Brain microvascular endothelial cell (primary cell): ENCODE results near the gene NRARP.

ENCODE experiments used
- DNase-seq: peaks from one replicate; pipeline ENCODE4 v3.0.0-alpha.2; 2020
- H3K27ac ChIP-seq: fragments of 250-450 bp; sonication (Bioruptor Pico); 2 replicates; pipeline ENCODE4 v1.5.1; 2020; ENCODE audit warnings: mild to moderate bottlenecking, moderate library complexity
- H3K27me3 ChIP-seq: fragments of 250-450 bp; sonication (Bioruptor Pico); replicated peaks from 2 replicates; pipeline ENCODE4 v1.5.1; 2020; ENCODE audit warnings: mild to moderate bottlenecking
- H3K36me3 ChIP-seq: fragments of 250-450 bp; sonication (Bioruptor Pico); replicated peaks from 2 replicates; pipeline ENCODE4 v1.5.1; 2020; ENCODE audit warnings: mild to moderate bottlenecking
- H3K4me3 ChIP-seq: 2 replicates; pipeline ENCODE4 v1.5.1; 2011; ENCODE audit warnings: low read depth, mild to moderate bottlenecking, control low read depth, low read length, moderate library complexity
- CTCF ChIP-seq: IDR thresholded peaks from 2 replicates; pipeline ENCODE4 v1.5.1; 2011; ENCODE audit warnings: low read depth, mild to moderate bottlenecking, moderate library complexity, low read length, control low read depth, inconsistent platforms; ENCODE audit errors: missing control alignments
- in situ Hi-C: cut with HindIII; loops from 2 replicates; pipeline ENCODE4 v1.10.0; 2017; ENCODE audit warnings: low sequenced_read_pairs, low pct_ligation_motif_present

Gene NRARP

GRCh38 chr9:137315581-137316011 is 13.5 kb upstream of the NRARP start:
- no peak for DNase-seq
- in situ Hi-C loops = no loop called here
- no peak overlapping the region for H3K4me3 ChIP-seq
- H3K27ac ChIP-seq = no peak overlapping the region
- H3K27me3 ChIP-seq = no peaks in the 10 kb centered on the region
- no peak for TF ChIP-seq CTCF
- no peaks in the 10 kb centered on the region for H3K36me3 ChIP-seq

GRCh38 chr9:137314561-137315560 is 12.8 kb upstream of the NRARP start:
- TF ChIP-seq CTCF = no peak
- no peak for DNase-seq
- no peaks in the 10 kb centered on the region for H3K27me3 ChIP-seq
- H3K4me3 ChIP-seq = no peak overlapping the region
- in situ Hi-C loops = no loop called here
- no peak overlapping the region for H3K27ac ChIP-seq
- no peaks in the 10 kb centered on the region for H3K36me3 ChIP-seq

GRCh38 chr9:137313956-137314560 is 12.0 kb upstream of the NRARP start:
- Histone ChIP-seq H3K27ac (no peak overlapping the region), H3K27me3 (no peaks in the 10 kb centered on the region), H3K36me3 (no peaks in the 10 kb centered on the region), H3K4me3 (no peak overlapping the region)
- TF ChIP-seq CTCF = no peak
- in situ Hi-C loops = no loop called here
- no peak for DNase-seq

- no peaks in the 10 kb centered on the region for H3K36me3 ChIP-seq
- H3K27me3 ChIP-seq = no peaks in the 10 kb centered on the region
- H3K27ac ChIP-seq = no peak overlapping the region
- in situ Hi-C loops = no loop called here
- no peak for DNase-seq
- TF ChIP-seq CTCF = no peak
- no peak overlapping the region for H3K4me3 ChIP-seq
These were observed 11.4 kb upstream of the NRARP start for GRCh38 chr9:137313326-137313936.

- in situ Hi-C loops = no loop called here
- Histone ChIP-seq H3K27me3 (no peaks in the 10 kb centered on the region), H3K27ac (no peak overlapping the region), H3K36me3 (no peaks in the 10 kb centered on the region), H3K4me3 (no peak overlapping the region)
- no peak for TF ChIP-seq CTCF
- DNase-seq = no peak
These were observed 10.8 kb upstream of the NRARP start for GRCh38 chr9:137312852-137313325.
